Stimulated activated CD8-positive, alpha-beta memory T cell treated with anti-CD3 and anti-CD28 coated beads, Interleukin-12 subunit alpha, Interleukin-12 subunit beta, amount 100 ng/mL, for 24 hours (primary cell): Measurements from ENCODE around the gene LARP4B.

Experiments
- DNase-seq: peaks from one replicate; pipeline ENCODE4 v3.0.0-alpha.2; 2020; ENCODE audit errors: extremely low read depth

LARP4B gene

DNA sequence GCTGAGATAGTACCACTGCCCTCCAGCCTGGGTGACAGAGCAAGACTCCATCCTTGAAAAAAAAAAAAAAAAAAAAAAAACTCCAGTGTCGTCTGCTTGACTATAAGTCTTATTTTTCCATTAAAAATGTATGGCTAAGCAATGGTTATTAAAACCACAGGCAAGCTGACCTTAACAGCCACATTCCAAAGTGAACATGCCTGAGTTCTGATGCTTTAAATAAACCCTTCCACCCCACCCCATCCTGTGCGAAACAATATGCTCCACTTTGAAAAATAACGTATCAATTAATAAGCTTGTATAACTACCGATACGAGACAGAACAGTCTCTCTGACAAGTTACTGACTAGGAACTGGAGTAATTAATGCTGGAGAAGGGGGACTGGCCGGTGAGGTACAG lies 63.7 kb downstream of the LARP4B start:
- no peak for DNase-seq

- no peak for DNase-seq
Observed at GRCh38 chr10:866577-866941, 64.9 kb downstream of the LARP4B start.

DNA sequence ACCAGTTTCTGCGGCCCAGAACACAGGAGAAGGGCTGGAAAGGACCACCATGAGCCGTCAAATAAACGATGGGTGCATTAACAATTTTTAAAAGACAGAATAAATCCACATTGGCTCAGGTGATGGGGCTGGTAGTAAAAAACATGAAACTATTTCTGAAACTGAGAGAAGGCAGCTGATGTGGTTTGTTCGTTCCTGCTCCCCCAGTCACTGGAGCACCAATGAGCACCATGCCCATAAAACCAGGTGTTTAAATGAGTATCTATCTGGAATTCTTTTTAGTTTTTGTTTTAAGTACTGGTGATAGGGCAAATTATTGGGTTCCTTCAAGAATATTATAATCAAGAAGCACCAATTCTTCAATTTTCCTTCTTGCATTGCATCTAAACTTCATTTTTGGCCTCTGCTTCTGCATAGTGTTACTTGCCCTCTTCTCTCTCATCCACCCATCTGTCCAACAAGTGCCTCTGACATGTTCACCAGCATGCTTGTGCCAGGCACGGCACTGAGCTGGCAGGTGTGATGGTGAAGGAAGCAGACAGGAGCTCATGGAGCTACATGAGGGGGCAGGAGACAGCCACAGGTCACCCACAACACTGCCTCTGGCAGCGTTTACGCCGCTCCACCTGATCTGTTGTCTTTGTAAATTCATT lies 65.5 kb downstream of the LARP4B start:
- no peak for DNase-seq

DNA sequence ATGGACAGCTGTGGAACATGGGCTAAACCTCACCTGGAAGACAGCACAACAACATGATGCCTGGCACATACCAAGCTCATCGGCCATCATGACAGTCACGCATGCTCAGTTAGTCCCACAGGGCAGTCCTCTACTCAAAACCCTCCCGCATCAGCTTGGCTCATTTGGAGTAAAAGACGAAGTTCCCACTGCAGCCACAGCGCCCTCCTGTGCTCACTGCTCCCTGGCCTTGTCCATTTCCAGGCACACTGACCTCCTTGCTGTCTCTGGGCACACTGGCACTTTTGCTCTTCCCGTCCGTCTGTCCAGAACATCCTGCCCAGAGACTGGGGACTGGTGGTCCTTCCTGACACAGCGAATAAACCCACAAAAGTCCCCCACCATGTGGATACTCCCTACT lies 66.2 kb downstream of the LARP4B start:
- no peak for DNase-seq

DNA sequence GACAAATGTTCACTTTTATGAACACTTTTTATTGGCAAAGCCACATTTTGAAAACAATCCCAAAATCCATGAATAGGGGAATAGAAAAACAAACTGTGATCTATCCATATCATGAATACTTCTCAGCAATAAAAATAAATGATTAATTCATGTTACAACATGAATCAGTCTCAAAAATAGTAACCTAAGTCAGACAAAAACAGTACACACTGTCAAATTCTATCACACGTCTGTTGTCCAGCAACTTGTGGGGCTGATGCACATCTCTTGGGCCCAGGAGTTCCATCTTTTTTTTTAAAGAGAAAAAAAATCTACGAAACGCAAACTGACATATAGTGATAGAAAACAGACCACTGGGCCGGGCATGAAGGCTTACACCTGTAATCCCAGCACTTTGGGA lies 71.0 kb downstream of the LARP4B start:
- DNase-seq, result no peak

- no peak for DNase-seq
Observed at GRCh38 chr10:856416-857157, 74.9 kb downstream of the LARP4B start.

DNA sequence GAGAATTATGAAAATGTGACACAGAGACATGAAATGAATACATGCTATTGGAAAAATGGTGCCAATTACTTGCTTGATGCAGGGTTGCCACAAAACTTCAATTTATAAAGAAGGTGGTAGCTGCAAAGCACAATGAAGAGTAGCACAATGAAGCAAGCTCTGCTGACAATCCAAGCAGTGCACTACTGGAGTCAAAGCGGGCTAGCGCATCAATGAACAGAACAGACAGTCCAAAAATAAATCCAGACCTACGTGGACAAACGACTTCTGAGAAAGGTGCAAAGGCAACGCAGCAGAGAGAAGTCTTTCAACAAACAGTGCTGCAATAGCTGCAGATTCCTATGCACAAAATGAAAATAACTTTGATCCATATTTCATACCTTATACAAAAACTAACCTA lies 75.8 kb downstream of the LARP4B start:
- DNase-seq, result no peak

GRCh38 chr10:855079-855478 lies 76.4 kb downstream of the LARP4B start:
- DNase-seq, result no peak

- DNase-seq, result no peak
Observed at GRCh38 chr10:853017-853416, 78.5 kb downstream of the LARP4B start.

GRCh38 chr10:852386-852785 lies 79.1 kb downstream of the LARP4B start:
- DNase-seq, result no peak

DNA sequence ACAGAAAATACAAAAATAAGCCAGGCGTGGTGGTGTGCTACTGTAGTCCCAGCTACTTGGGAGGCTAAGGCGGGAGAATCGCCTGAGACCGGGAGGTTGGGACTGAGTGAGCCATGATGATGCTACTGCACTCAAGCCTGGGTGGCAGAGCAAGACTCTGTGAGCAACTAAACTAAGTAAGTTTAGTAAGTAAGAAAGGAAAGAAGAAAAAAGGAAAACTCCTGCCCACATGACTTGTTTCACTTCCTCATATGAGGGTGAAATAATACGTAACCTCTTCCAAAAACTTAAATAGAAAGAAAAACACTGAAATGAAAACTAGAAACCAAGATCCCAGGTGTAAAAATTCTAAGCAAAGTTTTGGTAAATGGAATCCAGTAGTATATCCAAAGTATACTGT lies 79.6 kb downstream of the LARP4B start:
- no peak for DNase-seq

DNA sequence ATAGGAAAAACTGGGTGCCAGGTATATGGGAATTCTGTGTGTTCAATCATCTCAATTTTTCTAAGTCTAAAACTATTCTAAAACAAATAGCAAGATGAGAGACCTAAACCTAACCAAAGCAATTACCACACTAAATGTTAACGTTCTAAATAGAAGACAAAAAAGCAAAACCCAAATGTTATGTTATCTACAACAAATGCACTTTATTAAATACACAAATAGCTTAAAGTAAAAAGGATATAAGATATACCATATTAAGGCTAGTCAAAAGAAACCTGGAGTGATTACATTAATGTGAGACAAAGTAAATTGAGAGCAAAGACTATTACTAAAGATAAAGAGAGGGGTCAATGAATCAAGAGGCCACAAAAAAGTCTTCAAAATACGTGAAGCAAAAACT lies 81.4 kb downstream of the LARP4B start:
- DNase-seq, result no peak

GRCh38 chr10:847868-848267 lies 83.6 kb downstream of the LARP4B start:
- no peak for DNase-seq

- DNase-seq, result no peak
Observed at GRCh38 chr10:846126-846685, 85.3 kb downstream of the LARP4B start.

- no peak for DNase-seq
Observed at GRCh38 chr10:845526-845925, 86.0 kb downstream of the LARP4B start.

DNA sequence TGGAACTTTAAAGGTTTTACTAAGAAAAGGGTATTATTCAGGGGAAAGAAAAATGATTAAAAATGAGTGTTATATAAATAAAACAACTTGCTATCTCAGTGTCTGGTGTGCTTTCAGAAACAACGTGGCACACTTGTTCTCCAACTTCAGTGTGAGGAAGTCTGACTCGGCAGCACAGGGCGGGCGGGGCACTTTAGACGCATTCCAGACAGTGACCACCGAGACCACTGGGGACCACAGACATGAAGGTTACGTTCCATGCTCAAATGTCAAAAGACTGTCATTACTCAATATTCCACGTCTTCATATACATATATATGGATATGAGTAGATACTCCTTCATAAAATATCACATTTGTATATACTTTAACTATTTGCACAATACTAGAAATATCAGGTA lies 87.0 kb downstream of the LARP4B start:
- DNase-seq, result no peak

DNA sequence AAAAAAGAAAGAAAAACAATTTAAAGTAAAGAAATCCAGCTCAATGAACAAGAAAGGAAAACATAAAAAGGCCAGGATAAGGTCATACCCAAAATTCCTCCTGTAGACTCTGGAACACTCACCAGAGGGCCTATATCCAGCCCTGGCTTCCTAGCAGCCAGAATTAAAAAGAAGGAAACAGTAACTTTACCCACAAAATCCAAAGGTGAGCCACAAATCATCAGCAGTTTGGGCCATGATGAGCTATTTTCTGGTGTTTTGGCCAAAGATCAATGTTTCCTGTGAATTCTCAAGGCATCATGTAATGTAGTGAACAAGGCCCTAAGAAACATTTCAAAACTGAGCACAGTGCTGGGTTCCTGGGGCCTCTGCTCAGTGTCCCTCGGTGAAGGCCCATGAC lies 87.8 kb downstream of the LARP4B start:
- no peak for DNase-seq

- no peak for DNase-seq
Observed at GRCh38 chr10:842795-843194, 88.7 kb downstream of the LARP4B start.

GRCh38 chr10:841535-841934 lies 90.0 kb downstream of the LARP4B start:
- no peak for DNase-seq

DNA sequence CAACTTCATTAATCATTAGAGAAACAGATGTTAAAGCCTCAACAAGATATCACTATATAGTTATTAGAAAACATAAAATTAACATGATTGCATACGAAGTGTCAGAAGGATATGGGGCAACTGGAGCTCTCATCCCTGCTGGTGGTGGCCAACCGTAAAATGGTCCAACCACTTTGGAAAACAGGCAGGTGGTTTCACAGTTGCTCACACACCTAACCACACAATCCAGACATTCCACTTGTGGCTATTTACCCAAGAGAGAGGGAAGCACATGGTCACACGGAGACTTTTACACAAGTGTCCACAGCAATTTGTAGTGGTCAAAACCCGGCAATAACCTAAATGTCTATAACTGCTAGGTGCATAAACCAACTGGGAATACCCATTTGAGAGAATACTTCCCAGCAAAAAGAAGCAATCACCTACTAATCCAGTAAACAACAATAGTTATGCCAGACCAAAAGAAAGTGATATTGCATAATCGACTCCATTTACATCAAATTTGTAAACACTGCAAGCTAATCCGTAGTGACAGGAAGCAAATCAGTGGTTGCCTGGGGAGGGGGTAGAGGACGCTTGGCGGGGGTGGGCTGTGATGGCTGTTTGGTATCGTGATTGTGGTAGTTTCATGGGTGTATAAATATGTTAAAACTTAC lies 91.8 kb downstream of the LARP4B start:
- DNase-seq, result no peak

DNA sequence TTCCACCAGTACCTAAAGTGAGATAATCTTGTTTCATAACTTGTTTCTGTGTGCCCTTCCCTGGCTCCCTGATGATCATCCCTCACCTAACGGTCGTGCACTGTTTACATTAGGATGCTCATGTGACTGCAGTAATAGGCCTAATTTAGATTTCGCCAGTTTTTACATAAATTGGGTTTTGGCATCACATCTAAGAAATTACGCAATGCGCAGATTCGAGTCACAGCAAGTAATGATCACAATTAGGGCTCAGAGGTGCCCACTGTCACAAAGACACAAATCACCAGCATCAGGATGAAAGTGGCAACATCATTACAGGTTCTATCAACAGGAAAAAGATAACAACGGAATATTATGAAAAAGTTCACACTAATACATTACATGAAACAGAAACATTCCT lies 94.7 kb downstream of the LARP4B start:
- DNase-seq, result no peak

DNA sequence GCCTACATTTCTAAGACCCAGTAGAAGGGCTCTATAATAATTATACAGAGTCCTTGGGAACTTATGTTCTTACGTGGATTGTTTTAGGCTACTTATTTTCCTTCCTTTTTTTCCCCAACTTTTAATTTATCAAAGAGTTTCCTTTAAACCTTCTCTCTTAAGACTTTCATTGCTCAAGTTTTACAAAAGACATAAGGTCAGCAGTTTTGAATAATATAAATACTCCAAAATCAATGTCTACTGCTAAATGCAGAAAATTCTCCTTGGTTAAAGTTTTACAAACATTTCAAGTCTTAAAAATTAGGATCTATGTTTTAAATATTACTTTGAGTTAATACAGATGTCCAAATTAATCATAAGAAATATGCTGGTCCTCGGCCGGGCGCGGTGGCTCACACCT lies 97.0 kb downstream of the LARP4B start:
- DNase-seq, result no peak

GRCh38 chr10:829241-829640 lies 102.3 kb downstream of the LARP4B start:
- DNase-seq, result no peak
